HepG2 (cell line): ENCODE measurements around the gene ABAT. TPM values are rescaled to one million over a fixed set of nuclear protein-coding genes. Genes with fewer than 3 reads are reported as not detected.
A peak's percentile ranks its signal among the peaks of the same experiment; 100 is the strongest.

Experiments used
- ATAC-seq: fragments of 200-7000 bp; cut with Tn5 transposase; 3 replicates; pipeline ENCODE4 v1.9.1; 2020; ENCODE audit warnings: mild to moderate bottlenecking, moderate library complexity
- BruUV-seq: library from RNA; stranded (reverse); fragments of 400-500 nt; replicated peaks from 2 replicates; lab custom pipeline; 2021; lab: Mats Ljungman, UMichigan
- CTCF ChIA-PET: fragments of 300-600 bp; formaldehyde crosslinking; extraction: SDS; loops from one replicate; lab custom pipeline; 2021; ENCODE audit warnings: low total read pairs, inconsistent platforms, low intra/inter-chr PET ratio; lab: Yijun Ruan, JAX
- POLR2A ChIA-PET: fragments of 350-600 bp; sonication (Branson Sonifier 250); formaldehyde crosslinking; loops from one replicate; lab custom pipeline; 2020; ENCODE audit warnings: antibody characterized with exemption, inconsistent platforms; lab: Yijun Ruan, JAX
- DNase-seq: peaks from one replicate; pipeline ENCODE4 v3.0.0-alpha.2; 2015; ENCODE audit warnings: low spot score
- FAIRE-seq: peaks from 3 replicates; lab custom pipeline; 2011; peaks lifted over from hg19 to GRCh38; lab: Jason Lieb, UNC
- H2AFZ ChIP-seq: one replicate; pipeline ENCODE4 v1.6.1; 2011; ENCODE audit warnings: low read length, inconsistent platforms
- H3K27ac ChIP-seq: fragments of 300-600 bp; 3 replicates; pipeline ENCODE4 v1.8.0; 2011; ENCODE audit warnings: mixed run types, mild to moderate bottlenecking, mixed read lengths, low read length, inconsistent platforms; ENCODE audit not compliant: insufficient read depth; ENCODE audit errors: extremely low read length
- H3K27me3 ChIP-seq, 2 experiments: fragments of 200-600 bp in 1 of 2; 2 replicates in 1 of 2; 3 replicates in 1 of 2; pipeline versions ENCODE4 v1.6.0 to v1.8.0; 2011; ENCODE audit warnings: low read length in 2 of 2, mild to moderate bottlenecking in 2 of 2, moderate library complexity in 2 of 2, inconsistent platforms in 1 of 2; ENCODE audit not compliant: insufficient read depth in 2 of 2, control insufficient read depth in 1 of 2
- H3K36me3 ChIP-seq, 2 experiments: fragments of 200-600 bp in 1 of 2; replicated peaks in 1 of 2; 2 replicates in 1 of 2; 3 replicates in 1 of 2; pipeline versions ENCODE4 v1.5.1 to v1.8.0; 2011; ENCODE audit warnings: low read length in 2 of 2, inconsistent platforms in 1 of 2; ENCODE audit not compliant: insufficient read depth in 2 of 2, control insufficient read depth in 1 of 2
- H3K4me1 ChIP-seq: 2 replicates; pipeline ENCODE4 v1.5.1; 2012; ENCODE audit warnings: low read length, inconsistent platforms; ENCODE audit not compliant: insufficient read depth
- H3K4me2 ChIP-seq: 2 replicates; pipeline ENCODE4 v1.6.0; 2011; ENCODE audit warnings: low read depth, low read length, inconsistent platforms
- H3K4me3 ChIP-seq, 3 experiments: fragments of 200-600 bp in 1 of 3; sonication (generic), shearing (Covaris generic) in 1 of 3; replicated peaks in 1 of 3; 2 replicates each; pipeline ENCODE4 v1.5.1; 2011 to 2016; ENCODE audit warnings: low read length in 3 of 3, inconsistent platforms in 2 of 3, low read depth in 2 of 3, mild to moderate bottlenecking in 2 of 3, control low read depth in 1 of 3, mixed read lengths in 1 of 3; ENCODE audit not compliant: insufficient read depth in 1 of 3
- H3K79me2 ChIP-seq: one replicate; pipeline ENCODE4 v1.6.1; 2011; ENCODE audit warnings: low read length, inconsistent platforms; ENCODE audit not compliant: insufficient read depth
- H3K9ac ChIP-seq: 2 replicates; pipeline ENCODE4 v1.6.0; 2011; ENCODE audit warnings: mild to moderate bottlenecking, low read depth, low read length, inconsistent platforms; ENCODE audit not compliant: insufficient read depth
- H3K9me3 ChIP-seq: 2 replicates; pipeline ENCODE4 v1.5.1; 2012; ENCODE audit warnings: mild to moderate bottlenecking, low read length
- H4K20me1 ChIP-seq: 2 replicates; pipeline ENCODE4 v1.6.0; 2011; ENCODE audit warnings: inconsistent platforms, mild to moderate bottlenecking, low read length, moderate library complexity; ENCODE audit not compliant: insufficient read depth
- FOXJ3 ChIP-seq: sonication (generic); formaldehyde crosslinking; IDR thresholded peaks from 2 replicates; pipeline ENCODE4 v1.4.0; 2020; ENCODE audit warnings: missing genetic modification reagents, mild to moderate bottlenecking, borderline replicate concordance
- IRF2 ChIP-seq: IDR thresholded peaks from 2 replicates; pipeline ENCODE4 v1.6.1; 2018; ENCODE audit warnings: missing genetic modification reagents, missing compliant biosample characterization
- KLF16 ChIP-seq, 2 experiments: sonication (generic) in 1 of 2; formaldehyde crosslinking in 1 of 2; IDR thresholded peaks; 2 replicates each; pipeline versions ENCODE4 v1.6.1 to v1.8.0; 2016 to 2023; ENCODE audit warnings: missing genetic modification reagents in 2 of 2, missing compliant biosample characterization in 1 of 2
- MLXIP ChIP-seq: sonication (generic); formaldehyde crosslinking; IDR thresholded peaks from 2 replicates; pipeline ENCODE4 v1.9.0; 2021; ENCODE audit warnings: missing genetic modification reagents, borderline replicate concordance
- NR2F1 ChIP-seq, 2 experiments: fragments of 450-650 bp in 1 of 2; formaldehyde crosslinking in 1 of 2; IDR thresholded peaks; 2 replicates each; pipeline versions ENCODE4 v1.5.0 to v1.6.1; 2016 to 2020; ENCODE audit warnings: mild to moderate bottlenecking in 1 of 2, missing compliant biosample characterization in 1 of 2, missing genetic modification reagents in 1 of 2, moderate library complexity in 1 of 2
- RFXAP ChIP-seq: sonication (generic); formaldehyde crosslinking; IDR thresholded peaks from 2 replicates; pipeline ENCODE4 v1.4.0; 2020; ENCODE audit warnings: missing genetic modification reagents, borderline replicate concordance
- SAFB2 ChIP-seq: sonication (generic); formaldehyde crosslinking; IDR thresholded peaks from 2 replicates; pipeline ENCODE4 v1.5.1; 2020; ENCODE audit warnings: missing genetic modification reagents, low read depth, mild to moderate bottlenecking, borderline replicate concordance
- TBL1XR1 ChIP-seq: fragments of 150-350 bp; IDR thresholded peaks from 2 replicates; pipeline ENCODE4 v1.6.1; 2014; ENCODE audit warnings: borderline replicate concordance, low read length; ENCODE audit not compliant: partially characterized antibody
- TEAD3 ChIP-seq: optimal IDR thresholded peaks from 2 replicates; pipeline ENCODE3; 2016; ENCODE audit warnings: borderline replicate concordance
- ZKSCAN8 ChIP-seq: IDR thresholded peaks from 2 replicates; pipeline ENCODE4 v1.6.1; 2016; ENCODE audit warnings: borderline replicate concordance, missing genetic modification reagents, missing compliant biosample characterization
- ZNF10 ChIP-seq: sonication (generic); formaldehyde crosslinking; IDR thresholded peaks from 2 replicates; pipeline ENCODE4 v1.4.0; 2020; ENCODE audit warnings: mild to moderate bottlenecking, low read depth, missing genetic modification reagents, borderline replicate concordance
- ZNF205 ChIP-seq: IDR thresholded peaks from 2 replicates; pipeline ENCODE4 v1.6.1; 2018; ENCODE audit warnings: missing biosample characterization, missing genetic modification reagents
- ZNF33A ChIP-seq: sonication (generic); formaldehyde crosslinking; IDR thresholded peaks from 2 replicates; pipeline ENCODE4 v1.5.1; 2020; ENCODE audit warnings: missing genetic modification reagents, mild to moderate bottlenecking, moderate library complexity, borderline replicate concordance
- ZNF44 ChIP-seq: sonication (generic); formaldehyde crosslinking; IDR thresholded peaks from 2 replicates; pipeline ENCODE4 v1.5.1; 2020; ENCODE audit warnings: mild to moderate bottlenecking, missing genetic modification reagents
- ZNF841 ChIP-seq: sonication (generic); formaldehyde crosslinking; IDR thresholded peaks from 2 replicates; pipeline ENCODE4 v1.8.1; 2023; ENCODE audit warnings: missing genetic modification reagents, borderline replicate concordance
- ZXDC ChIP-seq: sonication (generic); formaldehyde crosslinking; IDR thresholded peaks from 2 replicates; pipeline ENCODE4 v1.5.0; 2020; ENCODE audit warnings: mild to moderate bottlenecking, missing genetic modification reagents
- WGBS: methylation state at CpG from one replicate; pipeline ENCODE4 v1.1.6; 2017; ENCODE audit warnings: low lambda C conversion rate; 5-methylcytosine and 5-hydroxymethylcytosine counted together
- in situ Hi-C: cut with HindIII; loops from 2 replicates; pipeline ENCODE4 v1.10.0; 2017; ENCODE audit warnings: low pct_unique_long_range_greater_than_20kb; ENCODE audit not compliant: extremely low pct_ligation_motif_present
- intact Hi-C: fragments of 100-400 bp; cut with micrococcal nuclease; formaldehyde crosslinking; loops from one replicate; pipeline ENCODE4 v1.10.0; 2022; ENCODE audit not compliant: unreplicated experiment
- polyA plus RNA-seq, 8 experiments: library from polyadenylated mRNA; depleted of rRNA in 3 of 8; stranded (reverse) in 7 of 8; unstranded in 1 of 8; fragments of >200 nt; fragmentation: Illumina TruSeq in 4 of 8; extraction: Trizol in 4 of 8; gene quantifications; 2 replicates each; pipeline versions ENCODE4 v1.2.1 to v1.2.3, GENCODE V29; 2011 to 2016; ENCODE audit warnings: low read depth in 4 of 8, missing spikeins in 1 of 8, mixed read lengths in 1 of 8; ENCODE audit not compliant: insufficient read depth in 1 of 8
- total RNA-seq, 5 experiments: library from RNA; depleted of rRNA; stranded (reverse); fragments of >200 nt; fragmentation: Illumina TruSeq; extraction: Trizol; gene quantifications; 2 replicates each; pipeline ENCODE4 v1.2.3, GENCODE V29; 2016; ENCODE audit warnings: low read depth in 1 of 5

ABAT gene
- total and polyA plus RNA-seq, 2 of the 13 experiments (the other 11 are each of a cell fraction or from before 2014, with no cell fraction given), result 47.6 to 97.3 TPM

GRCh38 chr16:8655184-8655717 is 19.2 kb upstream of the ABAT start:
- DNase-seq (peak; percentile 73), FAIRE-seq (peak; percentile 89), ATAC-seq (peak; percentile 85)
- WGBS, result 94% methylated on average over 1 of the region's 1 CpG
- in situ Hi-C loops (loop anchor here (5.0 to 25.0 kb wide), 3 partner anchors 88 to 232 kb away; partner anchors contain the start of genes LITAFD, PMM2 and TMEM186), intact Hi-C loops (loop anchor here (1.0 kb wide), 1 partner anchor 88 kb away; no protein-coding TSS in a partner anchor)
- BruUV-seq, result no TSS peak
- Histone ChIP-seq H3K9ac (no peak overlapping the region), H4K20me1 (no peaks in the 10 kb centered on the region), H3K4me1 (peaks cover 5% of the 10 kb centered on the region), H3K36me3 (no peaks in the 10 kb centered on the region), H3K4me3 (no peak overlapping the region), H3K27me3 (peaks cover 0 to 2% of the 10 kb centered on the region in 2 experiments; a peak in 2 of 5 replicates), H3K79me2 (no peaks in the 10 kb centered on the region), H3K4me2 (no peak overlapping the region), H3K27ac (no peak overlapping the region), H3K9me3 (no peaks in the 10 kb centered on the region), H2AFZ (no peak overlapping the region)
- ChIA-PET CTCF (interaction anchor here (0.9 to 8.1 kb wide), 5 partner anchors 19 to 139 kb away, joined by 4 to 154 read pairs (median 6); no protein-coding TSS in a partner anchor), POLR2A (interaction anchor here (1.0 kb wide), 1 partner anchor 142 kb away, joined by 3 read pairs; no protein-coding TSS in a partner anchor)
- TF ChIP-seq KLF16 (CRISPR knock-in tag; IDR thresholded peaks at IDR 0.05) (no peak), MLXIP (CRISPR knock-in tag) (no peak), ZNF205 (CRISPR knock-in tag) (no peak), ZNF841 (CRISPR knock-in tag) (no peak), ZNF33A (CRISPR knock-in tag) (no peak), ZNF44 (CRISPR knock-in tag) (no peak), NR2F1 (CRISPR knock-in tag; IDR thresholded peaks at IDR 0.05) (no peak), FOXJ3 (CRISPR knock-in tag) (no peak), TEAD3 (CRISPR knock-in tag) (no peak), TBL1XR1 (no peak), ZXDC (no peak), RFXAP (no peak), SAFB2 (CRISPR knock-in tag) (0 out of 2 replicates have a peak, but pooled peaks have one; percentile 37), ZKSCAN8 (CRISPR knock-in tag) (no peak), IRF2 (CRISPR knock-in tag) (0 out of 2 replicates have a peak, but pooled peaks have one; percentile 63), ZNF10 (CRISPR knock-in tag) (no peak)
